WTC11 (cell line): ENCODE measurements around the gene IFI27L2. TPM values are rescaled to one million over a fixed set of nuclear protein-coding genes. Genes with fewer than 3 reads are reported as not detected.

Experiments
- ATAC-seq: fragments of 200-7000 bp; cut with Tn5 transposase; 2 replicates; pipeline ENCODE4 v1.10.0; 2021; ENCODE audit warnings: mild to moderate bottlenecking, moderate library complexity
- CTCF ChIA-PET: fragments of 300-600 bp; sonication (Branson Sonifier 250); formaldehyde crosslinking; loops from one replicate; lab custom pipeline; 2021; ENCODE audit warnings: antibody characterized with exemption; lab: Charles Lee
- POLR2A ChIA-PET: fragments of 350-600 bp; sonication (Branson Sonifier 250); formaldehyde crosslinking; loops from one replicate; lab custom pipeline; 2021; ENCODE audit warnings: antibody characterized with exemption; lab: Charles Lee
- DNase-seq: peaks from one replicate; pipeline ENCODE4 v3.0.0; 2021; ENCODE audit warnings: low spot score
- H3K27ac Mint-ChIP-seq: 2 replicates; pipeline ENCODE4 v1.8.0; 2021; ENCODE audit warnings: mixed read lengths
- H3K27me3 Mint-ChIP-seq: 2 replicates; pipeline ENCODE4 v1.8.0; 2021; ENCODE audit warnings: low read depth, mild to moderate bottlenecking, moderate library complexity, mixed read lengths
- H3K36me3 Mint-ChIP-seq: 2 replicates; pipeline ENCODE4 v1.8.0; 2021; ENCODE audit warnings: mixed read lengths
- H3K4me1 Mint-ChIP-seq: 2 replicates; pipeline ENCODE4 v1.8.0; 2022; ENCODE audit warnings: mixed read lengths
- H3K4me3 Mint-ChIP-seq: 2 replicates; pipeline ENCODE4 v1.8.0; 2021; ENCODE audit warnings: mild to moderate bottlenecking, moderate library complexity, mixed read lengths
- H3K9me3 Mint-ChIP-seq: 2 replicates; pipeline ENCODE4 v1.8.0; 2021; ENCODE audit warnings: mixed read lengths
- AR ChIP-seq: fragments of 250-450 bp; sonication (Bioruptor Pico); IDR thresholded peaks from 2 replicates; pipeline ENCODE4 v1.9.0; 2021; ENCODE audit warnings: mild to moderate bottlenecking
- ATF6 ChIP-seq: sonication (generic); formaldehyde crosslinking; IDR thresholded peaks from 2 replicates; pipeline ENCODE4 v1.8.1; 2023; ENCODE audit warnings: mild to moderate bottlenecking, missing genetic modification reagents
- CBFB ChIP-seq: sonication (generic); formaldehyde crosslinking; IDR thresholded peaks from 2 replicates; pipeline ENCODE4 v1.8.1; 2022; ENCODE audit warnings: mild to moderate bottlenecking, low read depth, missing genetic modification reagents
- CREB1 ChIP-seq: sonication (generic); formaldehyde crosslinking; IDR thresholded peaks from 2 replicates; pipeline ENCODE4 v1.8.0; 2023; ENCODE audit warnings: mild to moderate bottlenecking, missing genetic modification reagents
- CREM ChIP-seq: sonication (generic); formaldehyde crosslinking; IDR thresholded peaks from 2 replicates; pipeline ENCODE4 v1.8.1; 2022; ENCODE audit warnings: mild to moderate bottlenecking, missing genetic modification reagents, moderate library complexity
- CTCF ChIP-seq: fragments of 200-600 bp; IDR thresholded peaks from 2 replicates; pipeline ENCODE4 v1.8.0; 2022; ENCODE audit warnings: antibody characterized with exemption
- ESRRA ChIP-seq: sonication (generic); formaldehyde crosslinking; IDR thresholded peaks from 2 replicates; pipeline ENCODE4 v1.8.1; 2022; ENCODE audit warnings: mild to moderate bottlenecking, missing genetic modification reagents, borderline replicate concordance
- FOXK1 ChIP-seq: sonication (generic); formaldehyde crosslinking; IDR thresholded peaks from 2 replicates; pipeline ENCODE4 v1.8.0; 2022; ENCODE audit warnings: mild to moderate bottlenecking, moderate library complexity, missing genetic modification reagents
- GTF2I ChIP-seq: fragments of 250-450 bp; sonication (Bioruptor Pico); conservative IDR thresholded peaks from 2 replicates; pipeline ENCODE4 v1.4.0; 2021; ENCODE audit warnings: mild to moderate bottlenecking
- JAZF1 ChIP-seq: fragments of 250-450 bp; sonication (Bioruptor Pico); IDR thresholded peaks from 2 replicates; pipeline ENCODE4 v1.9.0; 2021; ENCODE audit warnings: moderate library complexity, mild to moderate bottlenecking, inconsistent platforms
- MYBL2 ChIP-seq: sonication (generic); formaldehyde crosslinking; IDR thresholded peaks from 2 replicates; pipeline ENCODE4 v1.8.1; 2023; ENCODE audit warnings: mild to moderate bottlenecking, moderate library complexity, missing genetic modification reagents
- NFYB ChIP-seq: sonication (generic); formaldehyde crosslinking; conservative IDR thresholded peaks from 2 replicates; pipeline ENCODE4 v1.8.0; 2022; ENCODE audit warnings: low read depth, missing genetic modification reagents
- NR3C1 ChIP-seq: sonication (generic); formaldehyde crosslinking; conservative IDR thresholded peaks from 2 replicates; pipeline ENCODE4 v1.8.1; 2023; ENCODE audit warnings: low read depth, mild to moderate bottlenecking, missing genetic modification reagents
- RORB ChIP-seq: fragments of 250-450 bp; sonication (Bioruptor Pico); IDR thresholded peaks from 2 replicates; pipeline ENCODE4 v1.9.0; 2021; ENCODE audit warnings: mild to moderate bottlenecking
- SP1 ChIP-seq: sonication (generic); formaldehyde crosslinking; conservative IDR thresholded peaks from 2 replicates; pipeline ENCODE4 v1.8.1; 2022; ENCODE audit warnings: missing genetic modification reagents
- TEAD1 ChIP-seq: sonication (generic); formaldehyde crosslinking; IDR thresholded peaks from 2 replicates; pipeline ENCODE4 v1.8.0; 2022; ENCODE audit warnings: mild to moderate bottlenecking, missing genetic modification reagents
- TEAD4 ChIP-seq: sonication (generic); formaldehyde crosslinking; IDR thresholded peaks from 2 replicates; pipeline ENCODE4 v1.8.0; 2022; ENCODE audit warnings: mild to moderate bottlenecking, missing genetic modification reagents
- ZNF263 ChIP-seq: sonication (generic); formaldehyde crosslinking; IDR thresholded peaks from 2 replicates; pipeline ENCODE4 v1.8.1; 2022; ENCODE audit warnings: low read depth, mild to moderate bottlenecking, moderate library complexity, missing genetic modification reagents
- ZNF512 ChIP-seq: sonication (generic); formaldehyde crosslinking; IDR thresholded peaks from 2 replicates; pipeline ENCODE4 v1.8.1; 2022; ENCODE audit warnings: missing genetic modification reagents, borderline replicate concordance
- total RNA-seq: library from RNA; stranded (reverse); gene quantifications from 3 replicates; pipeline ENCODE4 v1.2.3, GENCODE V29; 2021
- TF ChIP-seq, protein P1 (sequence below): sonication (generic); formaldehyde crosslinking; IDR thresholded peaks from 2 replicates; pipeline ENCODE4 v1.8.0; 2022; ENCODE audit warnings: mild to moderate bottlenecking, missing genetic modification reagents
- TF ChIP-seq, protein P2 (sequence below): sonication (generic); formaldehyde crosslinking; IDR thresholded peaks from 2 replicates; pipeline ENCODE4 v1.8.1; 2023; ENCODE audit warnings: mild to moderate bottlenecking, missing genetic modification reagents, moderate library complexity
- TF ChIP-seq, protein P3 (sequence below): sonication (generic); formaldehyde crosslinking; IDR thresholded peaks from 2 replicates; pipeline ENCODE4 v1.8.0; 2022; ENCODE audit warnings: mild to moderate bottlenecking, missing genetic modification reagents
- TF ChIP-seq, protein P4 (sequence below): fragments of 250-450 bp; sonication (Bioruptor Pico); IDR thresholded peaks from 2 replicates; pipeline ENCODE4 v1.9.0; 2021; ENCODE audit warnings: mild to moderate bottlenecking

The IFI27L2 gene
- total RNA-seq, 1 experiment from 2014 or later = 22.1 TPM

DNA sequence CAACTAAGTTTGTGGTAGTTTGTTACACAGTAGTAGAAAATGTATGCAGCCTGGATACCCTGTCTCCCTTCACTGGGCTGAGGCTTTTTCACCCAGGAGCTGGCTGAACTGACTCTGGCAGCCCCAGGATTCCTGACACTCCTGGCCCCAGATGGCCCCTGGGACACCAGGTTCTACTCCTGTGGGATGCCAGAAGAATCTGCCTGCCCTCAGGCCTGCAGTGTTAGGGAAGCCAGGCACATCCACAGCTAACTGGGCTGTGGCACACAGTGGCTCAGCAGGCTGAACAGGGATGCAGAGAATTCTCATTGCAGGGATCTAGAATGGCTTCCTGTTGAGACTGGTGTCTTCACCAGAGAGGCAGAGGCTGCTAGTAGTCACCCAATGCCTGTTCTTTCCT lies 10.3 kb downstream of the IFI27L2 start (continued):
- TF ChIP-seq, protein P1, sequence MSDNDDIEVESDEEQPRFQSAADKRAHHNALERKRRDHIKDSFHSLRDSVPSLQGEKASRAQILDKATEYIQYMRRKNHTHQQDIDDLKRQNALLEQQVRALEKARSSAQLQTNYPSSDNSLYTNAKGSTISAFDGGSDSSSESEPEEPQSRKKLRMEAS (CRISPR knock-in tag) = no peak
- TF ChIP-seq JAZF1 (CRISPR knock-in tag) = no peak

- Mint-ChIP-seq H3K27me3 (peaks cover 18% of the 10 kb centered on the region), H3K4me1 (no peaks in the 10 kb centered on the region), H3K9me3 (peaks cover 14% of the 10 kb centered on the region), H3K36me3 (no peaks in the 10 kb centered on the region), H3K4me3 (no peak overlapping the region), H3K27ac (no peak overlapping the region)
- DNase-seq (no peak), ATAC-seq (no peak)
- TF ChIP-seq ESRRA (no peak), CBFB (CRISPR knock-in tag) (no peak), AR (no peak), TEAD4 (CRISPR knock-in tag) (no peak), NFYB (CRISPR knock-in tag) (no peak), TEAD1 (no peak)
- TF ChIP-seq, protein P1 (CRISPR knock-in tag) = no peak
- TF ChIP-seq, protein P2, sequence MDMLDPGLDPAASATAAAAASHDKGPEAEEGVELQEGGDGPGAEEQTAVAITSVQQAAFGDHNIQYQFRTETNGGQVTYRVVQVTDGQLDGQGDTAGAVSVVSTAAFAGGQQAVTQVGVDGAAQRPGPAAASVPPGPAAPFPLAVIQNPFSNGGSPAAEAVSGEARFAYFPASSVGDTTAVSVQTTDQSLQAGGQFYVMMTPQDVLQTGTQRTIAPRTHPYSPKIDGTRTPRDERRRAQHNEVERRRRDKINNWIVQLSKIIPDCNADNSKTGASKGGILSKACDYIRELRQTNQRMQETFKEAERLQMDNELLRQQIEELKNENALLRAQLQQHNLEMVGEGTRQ (CRISPR knock-in tag) = no peak
- TF ChIP-seq, protein P3, sequence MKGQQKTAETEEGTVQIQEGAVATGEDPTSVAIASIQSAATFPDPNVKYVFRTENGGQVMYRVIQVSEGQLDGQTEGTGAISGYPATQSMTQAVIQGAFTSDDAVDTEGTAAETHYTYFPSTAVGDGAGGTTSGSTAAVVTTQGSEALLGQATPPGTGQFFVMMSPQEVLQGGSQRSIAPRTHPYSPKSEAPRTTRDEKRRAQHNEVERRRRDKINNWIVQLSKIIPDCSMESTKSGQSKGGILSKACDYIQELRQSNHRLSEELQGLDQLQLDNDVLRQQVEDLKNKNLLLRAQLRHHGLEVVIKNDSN (CRISPR knock-in tag) = no peak
- CTCF ChIA-PET = interaction anchor here (1.0 to 1.9 kb wide), 2 partner anchors 14 to 19 kb away, joined by 3 to 6 read pairs; no protein-coding TSS in a partner anchor
- POLR2A ChIA-PET = no interaction called here
These were observed 11.5 kb downstream of the IFI27L2 start for GRCh38 chr14:94117856-94118255.

GRCh38 chr14:94116701-94117100 lies 12.7 kb downstream of the IFI27L2 start:
- POLR2A ChIA-PET = no interaction called here
- no peak for DNase-seq
- CTCF ChIA-PET = interaction anchor here (1.0 kb wide), 1 partner anchor 15 kb away, joined by 3 read pairs; no protein-coding TSS in a partner anchor
- Mint-ChIP-seq H3K9me3 (peaks cover 14% of the 10 kb centered on the region), H3K4me3 (no peak overlapping the region), H3K27me3 (peaks cover 18% of the 10 kb centered on the region), H3K36me3 (no peaks in the 10 kb centered on the region), H3K4me1 (no peaks in the 10 kb centered on the region), H3K27ac (no peak overlapping the region)
- no peak for ATAC-seq
- no peak for TF ChIP-seq ZNF263 (CRISPR knock-in tag)
- TF ChIP-seq, protein P4, sequence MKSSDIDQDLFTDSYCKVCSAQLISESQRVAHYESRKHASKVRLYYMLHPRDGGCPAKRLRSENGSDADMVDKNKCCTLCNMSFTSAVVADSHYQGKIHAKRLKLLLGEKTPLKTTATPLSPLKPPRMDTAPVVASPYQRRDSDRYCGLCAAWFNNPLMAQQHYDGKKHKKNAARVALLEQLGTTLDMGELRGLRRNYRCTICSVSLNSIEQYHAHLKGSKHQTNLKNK (CRISPR knock-in tag) = no peak
- no peak for TF ChIP-seq RORB (CRISPR knock-in tag)
- TF ChIP-seq CREB1 (CRISPR knock-in tag) = no peak
- no peak for TF ChIP-seq MYBL2 (CRISPR knock-in tag)
- TF ChIP-seq NR3C1 (CRISPR knock-in tag) = no peak
- TF ChIP-seq CREM = no peak
- no peak for TF ChIP-seq CBFB (CRISPR knock-in tag)
- TF ChIP-seq JAZF1 (CRISPR knock-in tag) = no peak
- TF ChIP-seq ZNF512 (CRISPR knock-in tag) = no peak
- TF ChIP-seq FOXK1 = no peak
- no peak for TF ChIP-seq GTF2I
- no peak for TF ChIP-seq ATF6 (CRISPR knock-in tag)
- no peak for TF ChIP-seq SP1 (CRISPR knock-in tag)
- TF ChIP-seq CTCF = no peak
